Retina (tissue), 1 donor: ENCODE measurements around the gene CHST9.

ENCODE experiments used
- DNase-seq: peaks from one replicate; pipeline ENCODE4 v3.0.0-alpha.2; 2016

CHST9 gene

GRCh38 chr18:26926066-26926675 lies 258.9 kb downstream of the CHST9 start:
- DNase-seq = no peak

- no peak for DNase-seq
These were observed 259.8 kb downstream of the CHST9 start for GRCh38 chr18:26925313-26925712.

- no peak for DNase-seq
These were observed 262.8 kb downstream of the CHST9 start for GRCh38 chr18:26922313-26922712.

GRCh38 chr18:26920644-26921043 lies 264.5 kb downstream of the CHST9 start:
- no peak for DNase-seq

- no peak for DNase-seq
These were observed 265.5 kb downstream of the CHST9 start for GRCh38 chr18:26919627-26920026.

GRCh38 chr18:26919201-26919600 lies 265.9 kb downstream of the CHST9 start:
- DNase-seq = no peak

- no peak for DNase-seq
These were observed 273.3 kb downstream of the CHST9 start for GRCh38 chr18:26911840-26912239.

GRCh38 chr18:26909599-26910290 lies 275.4 kb downstream of the CHST9 start:
- no peak for DNase-seq

GRCh38 chr18:26908906-26909305 lies 276.2 kb downstream of the CHST9 start:
- no peak for DNase-seq

- DNase-seq = no peak
These were observed 282.8 kb downstream of the CHST9 start for GRCh38 chr18:26902291-26902690.

GRCh38 chr18:26901020-26901419 lies 284.1 kb downstream of the CHST9 start:
- no peak for DNase-seq

GRCh38 chr18:26894426-26894825 lies 290.7 kb downstream of the CHST9 start:
- DNase-seq = no peak

- DNase-seq = no peak
These were observed 291.1 kb downstream of the CHST9 start for GRCh38 chr18:26893996-26894395.

- DNase-seq = no peak
These were observed 296.8 kb downstream of the CHST9 start for GRCh38 chr18:26888259-26888658.

GRCh38 chr18:26875040-26875654 lies 310.0 kb downstream of the CHST9 start:
- DNase-seq = no peak

- no peak for DNase-seq
These were observed 310.8 kb downstream of the CHST9 start for GRCh38 chr18:26874283-26874682.

- DNase-seq = no peak
These were observed 315.5 kb downstream of the CHST9 start for GRCh38 chr18:26869640-26870039.

- no peak for DNase-seq
These were observed 316.0 kb downstream of the CHST9 start for GRCh38 chr18:26868968-26869586.

- DNase-seq = no peak
These were observed 317.6 kb downstream of the CHST9 start for GRCh38 chr18:26867471-26867870.

- DNase-seq = no peak
These were observed 319.6 kb downstream of the CHST9 start, which contains the start of gene AQP4 for GRCh38 chr18:26865557-26865956. TSS of gene AQP4 (minus strand) at chr18:26865707. CDS start at chr18:26865689, 18 bp downstream.

GRCh38 chr18:26864658-26865057 lies 320.4 kb downstream of the CHST9 start:
- no peak for DNase-seq

GRCh38 chr18:26863921-26864497 lies 321.1 kb downstream of the CHST9 start:
- DNase-seq = no peak

GRCh38 chr18:26863122-26863879 lies 321.8 kb downstream of the CHST9 start:
- DNase-seq = peak; percentile 67
